Natural killer cell (primary cell): ENCODE measurements around the gene JPH4. TPM values are rescaled to one million over a fixed set of nuclear protein-coding genes. Genes with fewer than 3 reads are reported as not detected.

Source experiments
- ATAC-seq, 3 donors: fragments of 150-1000 bp in 2 of 3; fragments of 200-7000 bp in 1 of 3; cut with Tn5 transposase; 1 replicate in 1 of 3; 2 replicates in 2 of 3; pipeline ENCODE4 v1.10.0; 2021; ENCODE audit warnings: mild to moderate bottlenecking in 2 of 3, moderate library complexity in 2 of 3
- DNase-seq, 2 donors: peaks; one replicate each; pipeline versions ENCODE4 v3.0.0 to v3.0.0-alpha.2; 2013 to 2021; ENCODE audit warnings: mixed read lengths in 1 of 2
- H3K27ac ChIP-seq: one replicate; pipeline ENCODE4 v1.5.1; 2013; ENCODE audit warnings: mild to moderate bottlenecking, low read length
- H3K27me3 ChIP-seq: one replicate; pipeline ENCODE4 v1.6.1; 2013; ENCODE audit warnings: low read length; ENCODE audit not compliant: control insufficient read depth, insufficient read depth
- H3K36me3 ChIP-seq: one replicate; pipeline ENCODE4 v1.6.1; 2013; ENCODE audit warnings: low read length; ENCODE audit not compliant: control insufficient read depth, insufficient read depth
- H3K4me1 ChIP-seq: one replicate; pipeline ENCODE4 v1.6.1; 2013; ENCODE audit warnings: low read length; ENCODE audit not compliant: control insufficient read depth, insufficient read depth
- H3K4me3 ChIP-seq: one replicate; pipeline ENCODE4 v1.5.1; 2013; ENCODE audit warnings: low read length
- H3K9me3 ChIP-seq: one replicate; pipeline ENCODE4 v1.6.1; 2013; ENCODE audit warnings: low read length; ENCODE audit not compliant: control insufficient read depth, insufficient read depth
- H3K27ac Mint-ChIP-seq, 2 donors: one replicate each; pipeline ENCODE4 v1.8.0; 2022; ENCODE audit warnings: mild to moderate bottlenecking in 2 of 2, mixed read lengths in 2 of 2, moderate library complexity in 1 of 2
- H3K27me3 Mint-ChIP-seq, 2 donors: one replicate each; pipeline ENCODE4 v1.8.0; 2022; ENCODE audit warnings: low read depth in 2 of 2, mixed read lengths in 2 of 2
- H3K36me3 Mint-ChIP-seq: one replicate; pipeline ENCODE4 v1.8.0; 2022; ENCODE audit warnings: mixed read lengths
- H3K4me1 Mint-ChIP-seq, 2 donors: one replicate each; pipeline ENCODE4 v1.8.0; 2022; ENCODE audit warnings: mixed read lengths in 2 of 2
- H3K4me3 Mint-ChIP-seq: one replicate; pipeline ENCODE4 v1.8.0; 2022; ENCODE audit warnings: mild to moderate bottlenecking, moderate library complexity, mixed read lengths
- H3K9me3 Mint-ChIP-seq, 2 donors: one replicate each; pipeline ENCODE4 v1.8.0; 2022; ENCODE audit warnings: mixed read lengths in 2 of 2
- CTCF ChIP-seq: fragments of 200-600 bp; IDR thresholded peaks from one replicate; pipeline ENCODE4 v1.8.0; 2022; ENCODE audit warnings: antibody characterized with exemption
- WGBS: methylation state at CpG from one replicate; pipeline ENCODE4 v1.1.7; 2013; ENCODE audit warnings: missing lambda C conversion rate; ENCODE audit not compliant: insufficient coverage; 5-methylcytosine and 5-hydroxymethylcytosine counted together
- intact Hi-C: fragments of 100-400 bp; cut with micrococcal nuclease; formaldehyde crosslinking; loops from one replicate; pipeline ENCODE4 v1.14.2; 2022
- total RNA-seq, 4 donors: library from RNA; stranded (reverse); fragments of 120-200 nt in 1 of 4; gene quantifications; one replicate each; pipeline versions ENCODE4 v1.2.3 to v1.2.4, GENCODE V29; 2013 to 2022

The JPH4 gene
- total RNA-seq, 3 donors from 2014 or later (not counting 1 experiment from before 2014, with no cell fraction given) = 0.25 TPM; not detected in 2

DNA sequence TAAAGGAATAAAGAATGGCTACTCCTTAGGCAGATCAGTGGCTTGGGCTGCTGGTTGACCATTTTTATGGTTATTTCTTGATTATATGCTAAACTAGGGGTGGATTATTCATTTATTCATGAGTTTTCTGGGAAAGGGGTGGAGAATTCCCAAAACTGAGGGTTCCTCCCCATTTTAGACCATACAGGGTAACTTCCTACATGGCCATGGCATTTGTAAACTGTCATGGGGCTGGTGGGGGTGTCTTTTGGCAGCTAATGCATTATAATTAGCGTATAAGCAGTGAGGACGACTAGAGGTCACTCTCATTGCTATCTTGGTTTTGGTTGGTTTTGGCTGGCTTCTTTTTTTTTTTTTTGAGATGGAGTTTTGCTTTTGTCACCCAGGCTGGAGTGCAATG lies 25.6 kb upstream of the JPH4 start:
- no peak overlapping the region for H3K4me3 Mint-ChIP-seq
- 100% methylated on average over 2 of the region's 2 CpGs for WGBS
- Histone ChIP-seq H3K27me3 (no peaks in the 10 kb centered on the region), H3K27ac (no peak overlapping the region), H3K4me3 (no peak overlapping the region), H3K4me1 (no peaks in the 10 kb centered on the region), H3K36me3 (no peaks in the 10 kb centered on the region), H3K9me3 (no peaks in the 10 kb centered on the region)
- DNase-seq (no peak), ATAC-seq (no peak)
- H3K9me3 Mint-ChIP-seq = peaks cover 0 to 3% of the 10 kb centered on the region in 2 donors
- H3K27ac Mint-ChIP-seq = no peak overlapping the region
- H3K27me3 Mint-ChIP-seq = peaks cover 0 to 3% of the 10 kb centered on the region in 2 donors
- H3K4me1 Mint-ChIP-seq = peaks cover 5% of the 10 kb centered on the region in 2 donors
- H3K36me3 Mint-ChIP-seq = no peaks in the 10 kb centered on the region
- intact Hi-C loops = no loop called here
- TF ChIP-seq CTCF = no peak

DNA sequence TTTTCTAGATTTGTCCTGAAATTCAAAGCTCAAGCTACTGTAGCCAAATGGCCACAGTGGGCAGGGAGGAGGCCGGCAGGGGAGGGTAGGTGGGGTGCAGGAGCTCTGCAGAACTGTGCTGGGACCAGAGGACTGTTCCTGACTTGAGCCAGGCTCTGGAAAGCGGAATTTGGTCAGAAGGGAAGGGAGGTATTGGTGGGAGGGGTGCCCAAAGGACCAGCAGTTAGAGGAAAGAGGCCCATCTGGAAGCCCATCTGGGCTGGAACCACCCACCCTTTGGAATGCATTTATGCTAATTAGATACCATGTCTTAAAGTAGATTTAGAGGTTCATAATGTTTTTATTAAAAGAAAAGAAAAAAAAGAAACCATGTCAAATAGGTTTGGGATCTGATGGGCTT lies 24.5 kb upstream of the JPH4 start:
- no peaks in the 10 kb centered on the region for H3K36me3 ChIP-seq
- WGBS = 82% methylated on average over 1 of the region's 2 CpGs

GRCh38 chr14:23602181-23603095 lies 23.8 kb upstream of the JPH4 start:
- no peak for ATAC-seq

More for the DNA sequence above, 24.5 kb upstream of the JPH4 start:
- no peak overlapping the region for H3K4me3 ChIP-seq
- no peaks in the 10 kb centered on the region for H3K9me3 ChIP-seq
- intact Hi-C loops = no loop called here
- no peaks in the 10 kb centered on the region for H3K27me3 ChIP-seq
- Mint-ChIP-seq H3K36me3 (no peaks in the 10 kb centered on the region), H3K27ac (no peak overlapping the region), H3K4me3 (no peak overlapping the region), H3K4me1 (no peaks in the 10 kb centered on the region), H3K9me3 (no peaks in the 10 kb centered on the region), H3K27me3 (peaks cover 0 to 3% of the 10 kb centered on the region in 2 donors)
- ATAC-seq (no peak), DNase-seq (no peak)
- TF ChIP-seq CTCF = no peak
- no peak overlapping the region for H3K27ac ChIP-seq
- no peaks in the 10 kb centered on the region for H3K4me1 ChIP-seq

More at GRCh38 chr14:23602181-23603095, 23.8 kb upstream of the JPH4 start:
- Histone ChIP-seq H3K9me3 (no peaks in the 10 kb centered on the region), H3K4me3 (no peak overlapping the region), H3K27me3 (no peaks in the 10 kb centered on the region), H3K36me3 (no peaks in the 10 kb centered on the region), H3K27ac (no peak overlapping the region), H3K4me1 (no peaks in the 10 kb centered on the region)
- Mint-ChIP-seq H3K27ac (no peak overlapping the region), H3K27me3 (peaks cover 0 to 6% of the 10 kb centered on the region in 2 donors), H3K9me3 (no peaks in the 10 kb centered on the region), H3K4me1 (no peaks in the 10 kb centered on the region), H3K4me3 (no peak overlapping the region), H3K36me3 (no peaks in the 10 kb centered on the region)
- no peak for TF ChIP-seq CTCF
- 86% methylated on average over 11 of the region's 12 CpGs for WGBS
- intact Hi-C loops = no loop called here
- no peak for DNase-seq
